ENCODE results near the gene COL8A2.

The COL8A2 gene

GRCh38 chr1:36144413-36144812, 19.4 kb upstream of the COL8A2 start:
- Histone ChIP-seq H3K27me3 (ENCODE audit: low read length) (no peaks in the 10 kb centered on the region), H3K79me2 (ENCODE audit: insufficient read depth, low read length) (peaks cover 38% of the 10 kb centered on the region), H2AFZ (ENCODE audit: low read depth, low read length, severe bottlenecking) (no peak overlapping the region), H3K9me2 (replicated peaks; ENCODE audit: insufficient read depth, low read length) (no peaks in the 10 kb centered on the region), H3K27ac (ENCODE audit: low read depth, low read length) (no peak overlapping the region), H3F3A (ENCODE audit: insufficient read depth) (no peaks in the 10 kb centered on the region), H3K4me3 (ENCODE audit: insufficient read depth, low read length, poor library complexity, severe bottlenecking) (no peak overlapping the region), H3K9me3 (ENCODE audit: insufficient read depth, low read length) (no peaks in the 10 kb centered on the region), H4K20me1 (ENCODE audit: low read depth, low read length) (no peaks in the 10 kb centered on the region), H3K36me3 (ENCODE audit: low read length) (no peaks in the 10 kb centered on the region), H3K9ac (ENCODE audit: low read length) (no peak overlapping the region), H3K4me2 (ENCODE audit: low read depth, low read length, poor library complexity, severe bottlenecking) (no peak overlapping the region)
- TF ChIP-seq EZH2phosphoT487 (conservative IDR thresholded peaks at IDR 0.05; ENCODE audit: low read length) (no peak), CTCF (IDR thresholded peaks at IDR 0.05; ENCODE audit: insufficient read depth, low read length, poor library complexity, severe bottlenecking) (no peak)

GRCh38 chr1:36143424-36143823, 18.4 kb upstream of the COL8A2 start:
- Histone ChIP-seq H2AFZ (ENCODE audit: low read depth, low read length, severe bottlenecking) (no peak overlapping the region), H3K4me3 (ENCODE audit: insufficient read depth, low read length, poor library complexity, severe bottlenecking) (no peak overlapping the region), H3K4me2 (ENCODE audit: low read depth, low read length, poor library complexity, severe bottlenecking) (no peak overlapping the region), H3K36me3 (ENCODE audit: low read length) (0 out of 2 replicates have a peak, but pooled peaks cover under 1% of the 10 kb centered on the region), H3K9me3 (ENCODE audit: insufficient read depth, low read length) (no peaks in the 10 kb centered on the region), H3K9ac (ENCODE audit: low read length) (no peak overlapping the region), H3K9me2 (replicated peaks; ENCODE audit: insufficient read depth, low read length) (no peaks in the 10 kb centered on the region), H3F3A (ENCODE audit: insufficient read depth) (no peaks in the 10 kb centered on the region), H3K79me2 (ENCODE audit: insufficient read depth, low read length) (peaks cover 31% of the 10 kb centered on the region), H4K20me1 (ENCODE audit: low read depth, low read length) (no peaks in the 10 kb centered on the region), H3K27ac (ENCODE audit: low read depth, low read length) (no peak overlapping the region), H3K27me3 (ENCODE audit: low read length) (no peaks in the 10 kb centered on the region)
- TF ChIP-seq CTCF (IDR thresholded peaks at IDR 0.05; ENCODE audit: insufficient read depth, low read length, poor library complexity, severe bottlenecking) (no peak), EZH2phosphoT487 (conservative IDR thresholded peaks at IDR 0.05; ENCODE audit: low read length) (no peak)

- H3K27ac ChIP-seq (ENCODE audit: low read depth, low read length): no peak overlapping the region
- H3K9ac ChIP-seq (ENCODE audit: low read length): no peak overlapping the region
- TF ChIP-seq CTCF (IDR thresholded peaks at IDR 0.05; ENCODE audit: insufficient read depth, low read length, poor library complexity, severe bottlenecking) (no peak), EZH2phosphoT487 (conservative IDR thresholded peaks at IDR 0.05; ENCODE audit: low read length) (no peak)
- no peaks in the 10 kb centered on the region for H3F3A ChIP-seq (ENCODE audit: insufficient read depth)
- no peaks in the 10 kb centered on the region for H3K9me3 ChIP-seq (ENCODE audit: insufficient read depth, low read length)
- H3K4me3 ChIP-seq (ENCODE audit: insufficient read depth, low read length, poor library complexity, severe bottlenecking): no peak overlapping the region
- peaks cover 19% of the 10 kb centered on the region for H3K79me2 ChIP-seq (ENCODE audit: insufficient read depth, low read length)
- H4K20me1 ChIP-seq (ENCODE audit: low read depth, low read length): no peaks in the 10 kb centered on the region
- no peaks in the 10 kb centered on the region for H3K27me3 ChIP-seq (ENCODE audit: low read length)
- H3K4me2 ChIP-seq (ENCODE audit: low read depth, low read length, poor library complexity, severe bottlenecking): no peak overlapping the region
- H2AFZ ChIP-seq (ENCODE audit: low read depth, low read length, severe bottlenecking): no peak overlapping the region
- H3K36me3 ChIP-seq (ENCODE audit: low read length): 0 out of 2 replicates have a peak, but pooled peaks cover 5% of the 10 kb centered on the region
- H3K9me2 ChIP-seq (replicated peaks; ENCODE audit: insufficient read depth, low read length): no peaks in the 10 kb centered on the region
These were observed 17.1 kb upstream of the COL8A2 start for GRCh38 chr1:36142121-36142520.
